NCI-H2107 (cell line): ENCODE data around the gene IL1RL1.

Source experiments
- DNase-seq: peaks from one replicate; lab custom pipeline; 2025; lab: John Stamatoyannopoulos, UW

Gene IL1RL1

GRCh38 chr2:102310964-102311640 lies at the start of gene IL1RL1:
TSS of gene IL1RL1 (plus strand) at chr2:102311563. CDS start at chr2:102338265, 26,702 bp downstream.
- no peak for DNase-seq

GRCh38 chr2:102262216-102263129 lies 48.9 kb upstream of the IL1RL1 start:
- no peak for DNase-seq

GRCh38 chr2:102264952-102265351 lies 46.4 kb upstream of the IL1RL1 start:
- no peak for DNase-seq

- DNase-seq, result no peak
Measured at GRCh38 chr2:102266204-102266603, 45.2 kb upstream of the IL1RL1 start.

GRCh38 chr2:102267774-102268173 lies 43.6 kb upstream of the IL1RL1 start:
- no peak for DNase-seq

- DNase-seq, result no peak
Measured at GRCh38 chr2:102268510-102269199, 42.7 kb upstream of the IL1RL1 start.

- DNase-seq, result no peak
Measured at GRCh38 chr2:102269200-102269524, 42.2 kb upstream of the IL1RL1 start.

GRCh38 chr2:102271844-102272243 lies 39.5 kb upstream of the IL1RL1 start:
- DNase-seq, result no peak

- DNase-seq, result no peak
Measured at GRCh38 chr2:102273619-102274211, 37.6 kb upstream of the IL1RL1 start.

- DNase-seq, result no peak
Measured at GRCh38 chr2:102276549-102277201, 34.7 kb upstream of the IL1RL1 start.

- DNase-seq, result no peak
Measured at GRCh38 chr2:102277202-102277700, 34.1 kb upstream of the IL1RL1 start.

GRCh38 chr2:102278720-102279390 lies 32.5 kb upstream of the IL1RL1 start:
- no peak for DNase-seq

- DNase-seq, result no peak
Measured at GRCh38 chr2:102279391-102279735, 32.0 kb upstream of the IL1RL1 start.

- no peak for DNase-seq
Measured at GRCh38 chr2:102282678-102283091, 28.7 kb upstream of the IL1RL1 start.

- DNase-seq, result no peak
Measured at GRCh38 chr2:102283996-102284395, 27.4 kb upstream of the IL1RL1 start.

- no peak for DNase-seq
Measured at GRCh38 chr2:102284611-102285010, 26.8 kb upstream of the IL1RL1 start.

GRCh38 chr2:102285368-102285767 lies 26.0 kb upstream of the IL1RL1 start:
- DNase-seq, result no peak

GRCh38 chr2:102286041-102286440 lies 25.3 kb upstream of the IL1RL1 start:
- DNase-seq, result no peak

GRCh38 chr2:102289129-102289528 lies 22.2 kb upstream of the IL1RL1 start:
- DNase-seq, result no peak

GRCh38 chr2:102290594-102290993 lies 20.8 kb upstream of the IL1RL1 start:
- no peak for DNase-seq
